Raji (cell line): ENCODE measurements around the gene CELSR1.

Experiments
- POLR2A ChIP-seq: IDR thresholded peaks from 2 replicates; pipeline ENCODE4 v1.6.1; 2011; ENCODE audit warnings: low read depth, low read length, control low read depth; ENCODE audit not compliant: insufficient read depth

The CELSR1 gene

DNA sequence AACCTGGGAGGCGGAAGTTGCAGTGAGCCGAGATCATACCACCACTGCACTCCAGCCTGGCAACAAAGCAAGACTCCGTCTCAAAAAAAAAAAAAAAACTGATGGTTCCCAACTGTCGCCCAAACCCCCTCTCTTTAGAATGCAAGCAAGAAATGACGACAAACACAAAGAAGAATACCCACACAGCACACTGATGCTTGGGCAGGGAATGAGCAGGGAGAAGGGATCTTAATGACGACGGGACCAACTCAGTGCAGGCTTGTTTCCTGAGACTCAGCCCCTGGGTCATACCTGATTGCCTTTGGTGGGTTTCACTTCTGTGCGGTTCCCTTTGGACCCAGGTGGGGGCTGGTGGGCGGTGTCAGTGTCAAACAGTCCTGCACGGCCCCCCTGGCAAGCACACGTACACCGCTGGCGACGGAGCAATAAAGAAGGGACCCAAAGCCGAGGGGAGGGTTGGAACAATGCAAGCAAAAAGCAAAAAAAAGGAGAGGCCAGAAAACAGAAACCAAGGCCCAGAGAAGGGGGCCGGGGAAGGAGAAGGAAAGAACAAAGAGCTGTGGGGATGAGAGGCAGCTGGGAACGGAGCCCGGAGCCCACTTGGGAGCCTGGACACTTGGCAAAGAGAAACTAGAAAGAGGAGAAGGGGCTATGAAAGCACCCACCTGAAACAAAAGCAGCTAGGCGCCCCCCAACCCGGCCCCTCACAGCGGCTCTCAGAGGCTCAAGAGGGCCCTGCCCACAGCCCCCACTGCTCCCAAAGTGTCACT is 99.6 kb downstream of the CELSR1 start:
- no peak for TF ChIP-seq POLR2A

GRCh38 chr22:46436595-46437175 is 100.7 kb downstream of the CELSR1 start:
- no peak for TF ChIP-seq POLR2A

DNA sequence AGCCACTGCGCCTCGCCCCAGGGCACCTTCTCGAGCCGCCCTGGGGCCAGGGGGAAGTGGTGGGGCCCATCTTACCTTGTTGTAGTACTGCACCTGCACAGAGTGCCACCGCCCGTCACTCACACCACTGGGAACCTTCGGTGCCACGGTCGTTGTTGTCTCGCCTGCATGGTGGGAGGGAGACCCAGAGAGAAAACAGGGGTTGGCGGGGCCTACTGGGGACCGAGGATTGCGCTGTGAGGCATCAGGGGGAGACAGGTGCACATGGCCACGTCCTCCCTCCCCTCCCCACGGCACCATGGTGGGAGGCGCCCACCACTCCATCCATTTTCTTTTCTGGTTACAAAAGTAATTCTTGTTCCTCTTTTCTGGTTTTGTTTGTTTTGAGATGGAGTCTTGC is 104.1 kb downstream of the CELSR1 start:
- TF ChIP-seq POLR2A, result no peak

GRCh38 chr22:46432164-46433068 is 105.0 kb downstream of the CELSR1 start:
- no peak for TF ChIP-seq POLR2A

DNA sequence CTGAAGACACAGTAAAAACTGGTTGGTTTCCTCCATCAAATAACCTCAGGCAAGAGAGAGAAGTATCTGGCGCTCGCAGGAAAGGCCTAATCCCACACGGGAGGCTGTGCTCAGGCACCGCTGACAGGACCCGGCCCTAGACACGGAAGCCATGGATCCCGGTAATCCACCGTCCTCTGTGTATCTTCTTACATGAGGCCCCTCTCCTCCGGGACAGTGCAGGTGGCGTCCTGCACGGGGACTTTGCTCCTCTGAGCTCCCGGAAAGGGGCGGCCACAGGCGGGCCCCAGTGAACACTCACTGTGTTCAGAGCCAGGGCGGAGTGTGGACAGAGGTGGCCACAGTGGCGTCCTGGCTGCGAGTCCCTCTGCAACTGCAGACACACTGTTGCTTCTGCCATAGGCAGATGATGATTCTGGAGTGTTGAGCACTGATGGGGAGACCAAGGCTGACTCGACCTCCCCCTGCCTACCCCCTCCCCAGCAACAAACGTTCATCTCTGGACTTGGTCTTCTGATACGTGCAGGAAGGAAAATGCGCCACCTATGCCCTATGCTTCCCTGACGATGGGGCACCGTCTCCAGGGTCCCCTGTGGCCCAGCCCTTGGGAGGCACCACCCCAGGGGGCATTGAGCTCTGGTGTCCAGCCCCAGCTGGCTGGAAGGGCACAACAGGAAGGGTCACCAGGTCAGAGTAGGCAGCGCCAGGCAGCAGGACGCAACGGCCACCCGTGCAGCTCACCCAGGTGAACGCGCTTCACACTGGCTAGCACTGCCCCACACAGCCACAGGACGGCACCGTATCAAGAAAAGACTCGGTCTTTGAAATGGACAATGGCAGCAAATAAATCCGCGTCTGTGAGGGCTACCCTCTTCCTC is 106.2 kb downstream of the CELSR1 start:
- TF ChIP-seq POLR2A, result no peak

- no peak for TF ChIP-seq POLR2A
These were observed 108.0 kb downstream of the CELSR1 start for GRCh38 chr22:46429325-46429853.

DNA sequence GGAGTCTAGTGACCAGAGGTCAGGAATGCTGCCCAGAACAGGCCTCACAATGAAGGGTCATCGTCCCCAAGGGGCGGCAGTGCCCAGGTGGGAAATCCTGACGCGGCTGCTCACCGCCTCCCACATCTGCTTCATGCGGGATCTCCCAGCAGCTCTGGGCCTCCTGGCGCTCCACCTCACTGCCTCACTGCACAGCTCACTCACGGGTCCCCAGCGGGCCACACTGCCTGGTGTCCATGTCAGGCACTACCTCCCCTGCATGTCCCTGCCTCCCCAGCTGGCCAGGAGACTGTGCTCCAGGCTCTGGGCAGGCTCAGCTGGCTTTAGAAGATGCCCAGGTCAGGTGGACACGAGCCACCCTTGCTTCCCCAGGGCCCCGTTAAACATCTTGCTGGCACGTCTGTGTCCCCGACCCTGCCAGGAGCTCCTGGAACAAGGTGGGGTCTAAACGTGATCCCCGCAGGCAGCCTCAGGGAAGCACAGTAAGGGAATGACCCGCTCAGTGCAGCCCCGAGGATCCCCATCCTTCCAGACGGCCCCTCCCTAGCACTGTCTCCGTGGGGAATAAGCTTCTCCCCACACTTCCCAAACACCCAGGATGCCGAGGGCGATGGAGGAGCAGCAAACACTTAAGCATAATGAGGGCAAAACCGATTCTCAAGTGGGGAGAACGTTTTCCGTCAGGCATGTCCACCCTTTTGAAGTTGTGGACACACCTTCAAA is 108.7 kb downstream of the CELSR1 start:
- TF ChIP-seq POLR2A, result no peak

DNA sequence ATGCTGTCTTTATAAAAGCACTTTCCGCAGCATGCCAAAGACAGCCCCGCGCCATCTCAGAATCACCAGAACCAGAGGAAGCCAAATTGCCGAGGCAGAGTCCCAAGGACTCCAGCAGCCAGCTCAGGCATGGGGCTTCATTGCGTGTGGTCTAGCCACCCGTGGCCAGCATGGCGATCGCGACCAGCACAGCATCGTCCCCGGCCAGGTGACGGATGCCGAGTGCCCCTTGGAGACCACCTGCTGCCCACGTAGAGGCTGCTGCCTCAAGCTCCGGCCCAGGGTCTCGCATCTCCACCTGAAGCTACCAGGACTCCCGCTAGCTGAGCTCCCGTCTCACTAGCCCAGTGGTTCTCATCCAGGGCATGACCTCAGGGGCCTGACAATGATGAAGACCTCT is 109.2 kb downstream of the CELSR1 start:
- no peak for TF ChIP-seq POLR2A

GRCh38 chr22:46425016-46425415 is 112.4 kb downstream of the CELSR1 start:
- TF ChIP-seq POLR2A, result no peak

DNA sequence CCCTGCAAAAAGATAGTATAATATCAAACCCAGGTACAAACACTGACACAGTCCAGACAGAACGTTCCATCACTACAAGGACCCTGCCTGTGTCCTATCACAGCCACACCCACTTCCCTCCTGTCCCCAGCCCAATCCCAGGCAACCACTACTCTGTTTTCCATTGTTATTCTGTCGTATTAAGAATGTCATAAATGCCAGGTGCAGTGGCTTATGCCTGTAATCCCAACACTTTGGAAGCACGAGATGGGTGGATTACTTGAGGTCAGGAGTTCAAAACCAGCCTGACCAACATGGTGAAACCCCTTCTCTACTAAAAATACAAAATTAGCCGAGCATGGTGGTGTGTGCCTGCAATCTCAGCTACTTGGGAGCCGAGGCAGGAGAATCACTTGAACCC is 112.9 kb downstream of the CELSR1 start:
- TF ChIP-seq POLR2A, result no peak

DNA sequence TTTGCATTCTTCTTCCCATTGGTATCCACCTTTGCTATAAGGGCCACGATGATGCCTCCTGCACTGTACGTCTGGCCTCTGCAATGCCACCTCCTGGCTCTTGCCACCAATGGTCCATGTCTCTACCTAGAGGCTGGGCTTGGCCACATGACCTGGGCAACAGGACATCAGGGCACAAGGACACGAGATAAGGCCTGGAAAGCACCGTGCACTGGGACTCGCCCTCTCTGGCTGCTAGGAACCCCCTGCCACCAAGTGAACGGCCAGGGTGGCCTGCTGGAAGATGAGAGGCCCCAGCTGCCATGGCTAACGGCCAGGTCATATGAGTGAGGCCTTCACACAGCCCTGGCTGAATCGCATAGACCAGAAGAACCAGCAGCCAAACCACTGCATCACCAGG is 114.5 kb downstream of the CELSR1 start:
- no peak for TF ChIP-seq POLR2A

DNA sequence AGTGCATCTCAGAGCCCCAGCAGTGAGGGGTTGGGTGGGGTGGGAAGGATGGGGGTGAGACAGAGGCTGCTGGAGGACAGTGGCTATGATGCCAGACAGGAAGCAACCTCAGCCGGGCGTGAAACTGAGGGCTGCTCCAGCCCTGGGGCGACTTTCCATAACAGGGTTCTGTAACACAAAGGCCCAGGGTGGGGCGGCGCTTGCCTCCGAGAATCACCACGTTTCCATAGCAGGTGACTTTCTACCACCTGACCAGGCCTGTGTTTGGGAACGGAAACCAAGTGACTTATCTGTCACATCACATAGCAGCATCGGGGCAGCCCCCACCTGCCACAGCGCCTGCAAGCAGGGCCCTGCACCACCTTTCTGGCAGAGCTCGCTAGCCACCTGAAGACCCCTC is 116.2 kb downstream of the CELSR1 start:
- TF ChIP-seq POLR2A, result no peak

GRCh38 chr22:46419754-46420571 is 117.5 kb downstream of the CELSR1 start:
- no peak for TF ChIP-seq POLR2A
